Effector memory CD4-positive, alpha-beta T cell (primary cell): ENCODE data around the gene PKDCC.
A peak's percentile ranks its signal among the peaks of the same experiment; 100 is the strongest.

Source experiments
- DNase-seq, 3 donors: peaks; one replicate each; pipeline ENCODE4 v3.0.0-alpha.2; 2020
- H3K27ac ChIP-seq: 2 replicates; pipeline ENCODE4 v1.7.0; 2013; ENCODE audit warnings: mild to moderate bottlenecking, low read length, moderate library complexity; ENCODE audit not compliant: insufficient read depth, poor library complexity, severe bottlenecking
- H3K27me3 ChIP-seq: replicated peaks from 2 replicates; pipeline ENCODE4 v1.7.0; 2013; ENCODE audit warnings: mild to moderate bottlenecking, low read length; ENCODE audit not compliant: insufficient read depth, control insufficient read depth, poor library complexity, severe bottlenecking
- H3K36me3 ChIP-seq: 2 replicates; pipeline ENCODE4 v1.7.0; 2013; ENCODE audit warnings: mild to moderate bottlenecking, low read length, moderate library complexity; ENCODE audit not compliant: control insufficient read depth, insufficient read depth
- H3K4me1 ChIP-seq: 2 replicates; pipeline ENCODE4 v1.7.0; 2013; ENCODE audit warnings: low read length, mild to moderate bottlenecking; ENCODE audit not compliant: control insufficient read depth, insufficient read depth, poor library complexity, severe bottlenecking
- H3K4me3 ChIP-seq: 2 replicates; pipeline ENCODE4 v1.7.0; 2013; ENCODE audit warnings: low read length, low read depth, mild to moderate bottlenecking; ENCODE audit not compliant: insufficient read depth, poor library complexity, severe bottlenecking
- H3K9me3 ChIP-seq: 2 replicates; pipeline ENCODE4 v1.7.0; 2013; ENCODE audit warnings: mild to moderate bottlenecking, low read length, moderate library complexity; ENCODE audit not compliant: control insufficient read depth

PKDCC gene

DNA sequence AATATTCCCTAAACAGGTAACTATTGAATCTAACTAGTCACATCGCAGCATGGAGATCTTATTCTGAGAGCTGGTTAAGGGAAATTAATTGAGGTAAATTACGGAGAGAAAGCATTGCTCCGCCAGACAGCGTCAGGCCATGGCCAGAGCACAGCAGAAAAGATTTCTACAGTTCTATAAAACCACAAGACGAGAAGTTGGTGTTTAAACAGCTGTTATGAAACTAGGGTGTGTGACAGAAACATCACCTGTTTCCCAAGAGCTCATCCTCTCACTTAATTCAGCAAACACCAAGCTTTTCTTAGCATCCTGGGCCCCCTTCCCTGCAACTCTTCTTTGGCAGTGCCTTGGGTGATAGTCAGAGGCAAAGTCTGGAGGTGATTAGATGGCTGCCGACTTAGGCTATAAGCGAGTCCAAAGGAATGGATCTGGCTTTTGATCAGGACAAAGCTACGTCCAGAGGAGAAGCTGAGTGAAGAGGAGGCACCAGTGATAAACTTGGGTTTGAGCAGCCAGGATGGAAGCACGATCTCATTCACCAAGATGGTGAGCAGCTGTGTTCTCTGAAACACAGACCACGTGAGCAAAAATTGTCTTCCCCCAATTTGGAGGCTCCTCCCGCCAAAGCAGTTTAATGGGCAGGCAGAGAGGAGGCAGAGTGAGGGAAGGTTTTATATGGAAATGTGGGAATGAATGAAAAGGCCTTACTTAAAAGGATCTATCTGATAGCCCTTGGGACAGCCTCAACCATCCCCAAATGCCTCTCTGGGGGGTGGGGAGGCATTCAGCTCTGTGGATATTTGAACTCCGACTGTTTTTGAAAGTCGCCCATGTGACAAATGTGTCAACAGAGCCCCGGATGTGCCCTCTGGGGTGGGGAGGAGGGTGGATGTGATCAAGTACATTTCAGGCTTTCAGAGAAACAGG lies 57.8 kb downstream of the PKDCC start:
- Histone ChIP-seq H3K9me3 (no peaks in the 10 kb centered on the region), H3K4me1 (peaks cover 89% of the 10 kb centered on the region), H3K4me3 (peak overlapping the region; percentile 33), H3K27me3 (no peaks in the 10 kb centered on the region), H3K27ac (peak overlapping the region; percentile 99), H3K36me3 (no peaks in the 10 kb centered on the region)
- peak; percentile 62 to 73 (median 72) for DNase-seq

- Histone ChIP-seq H3K27me3 (no peaks in the 10 kb centered on the region), H3K27ac (peak overlapping the region; percentile 99), H3K36me3 (no peaks in the 10 kb centered on the region), H3K4me3 (peak overlapping the region; percentile 33), H3K4me1 (peaks cover 82% of the 10 kb centered on the region), H3K9me3 (no peaks in the 10 kb centered on the region)
- DNase-seq = no peak
These were observed 58.5 kb downstream of the PKDCC start for GRCh38 chr2:42106257-42106816.

DNA sequence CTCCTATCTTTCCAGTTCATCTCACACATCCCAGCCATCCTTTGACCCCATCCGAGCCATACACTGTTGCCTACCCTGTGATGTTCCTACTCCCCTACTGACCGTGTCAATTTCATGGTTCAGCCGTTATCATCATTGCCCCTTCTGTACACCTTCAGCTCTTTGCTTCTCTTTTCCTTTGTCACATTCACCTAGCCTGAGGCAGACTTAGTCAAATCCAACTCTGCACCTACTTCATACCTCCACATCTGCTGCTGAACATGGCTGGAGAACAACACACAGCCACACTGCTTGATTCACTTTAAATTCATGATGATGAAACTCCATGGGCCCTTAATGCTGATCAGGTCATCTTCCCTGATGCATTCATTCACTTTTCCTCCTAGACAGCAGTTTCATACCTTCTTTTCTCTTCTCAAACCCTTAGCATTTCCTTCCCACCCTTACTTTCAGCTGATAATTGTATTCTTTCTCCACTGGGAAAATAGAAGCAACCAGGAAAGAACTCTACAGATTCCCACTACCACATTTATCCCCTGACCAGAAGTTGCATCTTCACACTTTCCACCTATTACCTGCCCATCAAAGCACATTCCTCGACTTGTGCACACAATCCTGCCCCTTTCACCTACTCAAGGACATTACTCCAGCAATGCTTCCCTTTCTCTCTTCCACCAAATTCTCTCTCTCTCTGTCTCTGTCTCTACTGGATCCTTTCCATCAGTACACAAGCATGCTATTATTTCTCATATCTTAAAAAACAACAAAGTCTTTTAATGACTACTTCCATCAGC lies 59.6 kb downstream of the PKDCC start:
- Histone ChIP-seq H3K27me3 (no peaks in the 10 kb centered on the region), H3K27ac (peak overlapping the region; percentile 99), H3K4me1 (peaks cover 73% of the 10 kb centered on the region), H3K4me3 (no peak overlapping the region), H3K9me3 (no peaks in the 10 kb centered on the region), H3K36me3 (no peaks in the 10 kb centered on the region)
- no peak for DNase-seq
